GM19452 (cell line): Measurements from ENCODE around the gene FAM107B.
"Not testable (repeated sequence)": the region's sequence is repeated elsewhere in the genome, so short reads cannot be mapped to it uniquely, and the experiment has no call there.

Source experiments
- ATAC-seq: cut with Tn5 transposase; IDR thresholded peaks from one replicate; pipeline ENCODE4 v1.9.1; 2021; ENCODE audit not compliant: unreplicated experiment

FAM107B gene

DNA sequence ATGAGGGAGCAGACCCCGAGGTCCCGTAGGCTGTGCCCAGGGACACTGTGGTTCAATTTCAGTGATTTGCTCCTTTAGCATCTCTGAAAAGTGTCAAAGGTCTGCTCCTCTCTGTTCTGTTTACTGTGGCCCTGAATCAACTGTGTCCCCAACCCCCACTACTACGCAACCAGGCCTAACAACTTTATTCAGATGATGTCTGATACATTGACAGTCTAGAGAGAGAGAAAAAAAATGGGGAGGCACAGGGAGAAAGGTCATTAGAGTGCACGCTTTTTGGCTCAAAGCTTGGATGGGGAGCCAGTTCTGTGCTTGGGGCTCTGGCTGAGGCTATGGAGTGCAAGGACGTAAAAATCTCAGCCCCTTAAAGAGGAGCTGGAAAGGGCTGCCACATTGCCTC lies 77.9 kb downstream of the FAM107B start:
- no peak for ATAC-seq

DNA sequence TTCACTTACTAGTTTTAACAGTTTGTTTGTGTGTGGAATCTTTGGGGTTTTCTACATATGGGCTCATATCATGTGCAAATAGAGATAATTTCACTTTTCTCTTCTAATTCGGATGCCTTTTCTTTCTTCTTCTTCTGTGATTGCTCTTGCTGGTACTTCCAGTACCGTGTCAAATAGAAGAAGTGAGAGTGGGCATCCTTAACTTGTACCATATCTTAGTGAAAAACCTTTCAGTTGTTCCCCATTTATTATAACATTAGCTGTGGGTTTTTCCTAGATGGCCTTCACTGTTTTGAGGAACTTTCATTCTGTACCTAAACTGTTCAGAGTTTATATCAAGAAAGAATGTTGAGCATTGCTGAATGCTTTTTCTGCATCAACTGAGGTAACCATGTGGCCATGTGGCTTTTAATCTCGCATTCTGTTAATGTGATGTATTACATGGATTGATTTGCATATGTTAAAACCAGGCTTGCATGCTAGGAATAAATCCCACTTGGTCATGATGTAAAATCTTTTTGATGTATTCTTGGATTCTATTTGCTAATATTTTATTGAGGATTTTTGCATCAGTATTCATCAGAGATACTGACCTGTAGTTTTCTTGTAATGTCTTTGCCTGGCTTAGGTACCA lies 78.7 kb downstream of the FAM107B start:
- ATAC-seq, result no peak

- no peak for ATAC-seq
Observed at GRCh38 chr10:14693891-14694290, 80.8 kb downstream of the FAM107B start.

GRCh38 chr10:14692344-14693076 lies 82.2 kb downstream of the FAM107B start:
- no peak for ATAC-seq

GRCh38 chr10:14691359-14691758 lies 83.3 kb downstream of the FAM107B start:
- ATAC-seq, result no peak

- no peak for ATAC-seq
Observed at GRCh38 chr10:14688606-14689005, 86.1 kb downstream of the FAM107B start.

DNA sequence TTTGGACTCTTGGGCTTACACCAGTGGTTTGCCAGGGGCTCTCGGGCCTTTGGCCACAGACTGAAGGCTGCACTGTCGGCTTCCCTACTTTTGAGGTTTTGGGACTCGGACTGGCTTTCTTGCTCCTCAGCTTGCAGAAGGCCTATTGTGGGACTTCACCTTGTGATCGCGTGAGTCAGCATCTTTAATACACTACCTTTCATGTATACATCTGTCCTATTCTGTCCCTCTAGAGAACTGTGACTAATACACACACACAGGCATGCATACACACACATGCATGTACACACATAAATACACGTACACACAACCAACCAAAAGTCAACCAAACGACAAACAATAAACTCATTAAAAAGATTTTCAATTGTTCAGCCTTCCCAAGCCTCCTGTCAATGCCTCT lies 86.5 kb downstream of the FAM107B start:
- not testable (repeated sequence) for ATAC-seq

DNA sequence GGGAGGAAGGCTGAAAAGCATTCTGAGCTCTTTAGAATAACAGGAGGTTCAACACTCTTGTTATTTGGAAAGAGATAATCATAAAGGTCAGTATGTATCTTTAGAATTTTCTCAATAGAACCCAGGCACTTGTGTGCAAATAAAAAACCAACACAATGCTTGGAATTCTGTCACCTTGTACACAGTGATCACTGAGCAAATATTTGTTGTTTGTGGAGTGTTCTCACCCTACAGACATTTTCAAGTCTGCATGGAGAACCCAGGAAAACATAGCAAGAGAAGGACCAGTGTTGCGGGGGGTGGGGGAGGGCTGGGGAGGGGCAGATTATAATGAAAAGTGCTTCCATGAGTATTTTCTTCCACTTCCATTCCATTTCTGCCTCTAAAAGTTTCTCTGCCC lies 87.4 kb downstream of the FAM107B start:
- ATAC-seq, result no peak

DNA sequence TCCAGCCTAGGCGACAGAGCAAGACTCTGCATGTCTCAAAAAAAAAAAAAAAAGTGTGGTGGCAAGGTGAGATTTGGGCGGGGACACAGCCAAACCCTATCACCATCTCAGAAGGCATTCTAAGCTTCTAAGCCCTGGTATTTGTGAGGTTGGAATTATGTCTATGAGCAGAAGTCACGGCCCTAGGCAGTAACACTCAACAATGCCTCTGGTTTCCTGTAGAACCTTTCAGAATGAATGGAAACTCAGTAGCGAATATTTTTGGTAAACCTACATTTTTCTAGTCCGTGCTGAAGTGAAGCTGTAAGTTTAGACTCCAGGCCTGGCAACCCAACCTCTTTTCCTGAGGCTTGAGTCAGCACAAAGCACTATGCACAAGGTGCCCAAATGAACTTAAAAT lies 88.3 kb downstream of the FAM107B start:
- no peak for ATAC-seq

DNA sequence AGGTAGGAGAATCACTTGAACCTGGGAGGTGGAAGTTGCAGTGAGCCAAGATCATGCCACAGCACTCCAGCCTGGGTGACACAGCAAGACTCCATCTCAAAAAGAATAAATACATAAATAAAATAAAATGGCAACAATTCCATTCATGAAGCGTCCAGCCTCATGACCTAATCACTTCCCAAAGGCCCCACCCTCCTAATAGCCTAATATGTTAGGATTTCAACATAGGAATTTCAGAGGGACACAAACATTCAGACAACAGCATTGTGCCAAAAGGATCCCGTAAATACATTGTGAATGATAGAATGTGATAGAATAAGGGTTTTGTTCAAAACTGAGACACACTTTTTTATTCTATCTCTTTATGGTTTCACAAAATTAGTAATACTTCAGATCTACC lies 90.3 kb downstream of the FAM107B start:
- no peak for ATAC-seq

GRCh38 chr10:14683256-14683655 lies 91.4 kb downstream of the FAM107B start:
- no peak for ATAC-seq

DNA sequence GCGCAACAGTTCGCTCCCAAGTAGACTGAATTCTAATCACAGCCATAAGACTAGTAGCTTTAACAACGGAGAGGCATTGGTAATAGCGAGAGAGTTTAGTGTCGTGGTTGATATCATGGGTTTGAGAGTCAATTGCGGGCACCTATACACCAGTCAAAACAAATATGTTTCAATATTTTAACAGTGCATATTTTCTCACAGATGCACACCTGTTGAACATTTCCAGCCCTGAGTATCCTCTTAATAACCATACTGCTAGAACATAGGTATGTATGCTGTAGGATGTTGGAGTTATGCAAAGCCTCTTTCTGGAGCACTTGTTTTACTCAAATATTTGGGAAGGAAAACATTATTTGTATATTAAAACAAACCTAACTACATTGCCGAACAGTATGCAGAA lies 92.9 kb downstream of the FAM107B start:
- no peak for ATAC-seq

- ATAC-seq, result no peak
Observed at GRCh38 chr10:14681305-14681704, 93.4 kb downstream of the FAM107B start.

DNA sequence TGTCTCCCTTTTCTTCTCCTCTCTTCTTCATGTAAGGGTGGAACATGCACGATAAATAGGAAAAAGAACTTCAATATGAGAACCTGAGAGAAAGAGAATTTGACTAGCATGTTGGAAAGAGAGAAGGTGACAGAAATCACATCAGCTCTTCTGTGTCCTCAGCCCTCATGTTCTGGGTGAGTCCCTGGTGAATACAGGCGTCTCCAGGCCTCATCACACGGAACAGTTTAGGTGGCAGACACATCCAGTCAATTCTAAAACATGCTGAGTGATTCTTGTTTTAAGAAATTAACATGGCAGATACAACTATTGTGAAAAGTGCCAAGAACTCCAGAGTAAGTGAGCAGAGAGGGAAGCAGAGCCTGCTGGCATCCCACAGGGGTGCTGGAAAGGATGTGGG lies 96.1 kb downstream of the FAM107B start:
- no peak for ATAC-seq

- ATAC-seq, result no peak
Observed at GRCh38 chr10:14676732-14677131, 98.0 kb downstream of the FAM107B start.

GRCh38 chr10:14674376-14675050 lies 100.2 kb downstream of the FAM107B start:
- no peak for ATAC-seq

DNA sequence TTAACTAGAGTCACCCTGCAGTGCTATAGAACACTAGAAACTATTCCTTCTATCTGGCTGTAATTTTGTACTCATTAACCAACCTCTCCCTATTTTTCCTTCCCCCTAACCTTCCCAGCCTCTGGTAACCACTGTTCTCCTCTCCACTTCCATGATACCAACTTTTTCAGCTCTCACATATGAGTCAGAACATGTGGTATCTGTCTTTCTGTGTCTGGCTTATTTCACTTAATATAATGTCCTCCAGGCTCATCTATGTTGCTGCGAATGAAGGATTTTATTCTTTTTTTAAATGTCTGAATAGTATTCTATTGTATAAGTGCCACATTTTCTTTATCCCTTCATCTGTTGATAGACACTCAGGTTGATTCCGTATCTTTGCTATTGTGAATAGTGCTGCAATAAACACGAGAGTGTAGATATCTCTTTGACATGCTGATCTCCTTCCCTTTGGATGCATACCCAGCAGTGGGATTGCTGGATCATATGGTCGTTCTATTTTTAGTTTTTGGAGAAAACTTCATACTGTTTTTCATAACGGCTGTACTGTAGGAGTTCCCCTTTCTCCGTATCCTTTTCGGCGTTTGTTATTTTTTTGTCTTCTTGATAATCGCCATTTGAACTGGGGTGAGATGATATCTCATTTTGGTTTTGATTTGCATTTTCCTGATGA lies 101.4 kb downstream of the FAM107B start:
- ATAC-seq, result no peak

- no peak for ATAC-seq
Observed at GRCh38 chr10:14671386-14671831, 103.3 kb downstream of the FAM107B start.

- no peak for ATAC-seq
Observed at GRCh38 chr10:14670551-14671240, 104.0 kb downstream of the FAM107B start.

DNA sequence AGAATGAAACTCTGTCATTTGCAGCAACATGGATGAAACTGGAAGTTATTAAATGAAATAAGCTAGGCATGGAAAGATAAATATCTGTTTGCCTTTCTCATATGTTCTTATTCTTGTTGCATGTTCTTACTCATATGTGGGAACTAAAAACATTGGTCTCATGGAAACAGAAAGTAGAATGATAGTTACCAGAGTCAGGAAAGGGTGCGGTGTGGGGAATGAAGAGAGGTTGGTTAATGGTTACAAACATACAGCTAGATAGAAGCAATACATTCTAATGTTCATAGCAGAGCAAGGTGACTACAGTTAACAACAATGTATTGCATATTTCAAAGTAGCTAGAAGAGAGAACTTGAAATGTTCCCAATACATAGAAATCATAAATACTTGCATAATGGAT lies 105.1 kb downstream of the FAM107B start:
- ATAC-seq, result no peak

GRCh38 chr10:14667781-14668180 lies 106.9 kb downstream of the FAM107B start:
- no peak for ATAC-seq
